ENCODE measurements around the gene SLCO2A1. TPM values are rescaled to one million over a fixed set of nuclear protein-coding genes. Genes with fewer than 3 reads are reported as not detected.

SLCO2A1 gene
- polyA plus RNA-seq, 4 donors = 1.6 to 36.7 (median 4.9) TPM

DNA sequence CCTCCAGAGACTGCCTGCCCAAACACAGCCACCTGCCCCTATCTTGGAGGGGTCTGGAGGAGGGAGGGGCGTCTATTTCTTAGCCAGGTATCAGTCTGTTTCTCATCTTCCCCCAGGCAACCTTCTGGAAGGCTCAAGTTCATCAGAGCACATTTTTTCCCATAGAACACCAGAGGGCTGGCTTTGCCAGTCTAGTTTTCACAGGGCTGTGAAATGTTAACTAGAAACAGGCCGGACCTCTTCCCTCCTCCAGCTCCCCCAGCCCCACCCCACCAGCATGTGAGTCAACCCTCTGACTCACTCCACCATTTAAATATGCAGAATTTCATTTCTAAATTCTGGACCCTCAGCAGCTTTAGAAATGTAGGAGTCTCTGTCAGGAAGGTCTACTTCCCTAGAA lies 66.9 kb downstream of the SLCO2A1 start:
- no peak for FAIRE-seq
- H3K4me3 ChIP-seq (ENCODE audit: low read depth in 1 of 3, low read length in 3 of 3) = no peak overlapping the region
- peak in 1 of 2 donors; percentile 15 for DNase-seq
- H3K9me3 ChIP-seq (ENCODE audit: control insufficient read depth in 2 of 2, insufficient read depth in 1 of 2, low read depth in 1 of 2, low read length in 1 of 2) = no peaks in the 10 kb centered on the region
- no peaks in the 10 kb centered on the region for H3K4me1 ChIP-seq (ENCODE audit: control insufficient read depth in 3 of 3, insufficient read depth in 2 of 3, low read depth in 1 of 3, low read length in 2 of 3)
- no peaks in the 10 kb centered on the region for H3K27me3 ChIP-seq (ENCODE audit: control insufficient read depth in 3 of 3, insufficient read depth in 3 of 3, low read length in 3 of 3)
- no peak overlapping the region for H3K27ac ChIP-seq (ENCODE audit: low read depth in 1 of 3, low read length in 2 of 3)
- WGBS, 3 donors = 22 to 50% (median 25%) methylated on average over 1 to 2 of the region's 2 CpGs
- H3K36me3 ChIP-seq (ENCODE audit: control insufficient read depth in 3 of 3, insufficient read depth in 2 of 3, low read depth in 1 of 3, low read length in 3 of 3) = peaks cover 0 to 3% (median 0%) of the 10 kb centered on the region in 3 donors

DNA sequence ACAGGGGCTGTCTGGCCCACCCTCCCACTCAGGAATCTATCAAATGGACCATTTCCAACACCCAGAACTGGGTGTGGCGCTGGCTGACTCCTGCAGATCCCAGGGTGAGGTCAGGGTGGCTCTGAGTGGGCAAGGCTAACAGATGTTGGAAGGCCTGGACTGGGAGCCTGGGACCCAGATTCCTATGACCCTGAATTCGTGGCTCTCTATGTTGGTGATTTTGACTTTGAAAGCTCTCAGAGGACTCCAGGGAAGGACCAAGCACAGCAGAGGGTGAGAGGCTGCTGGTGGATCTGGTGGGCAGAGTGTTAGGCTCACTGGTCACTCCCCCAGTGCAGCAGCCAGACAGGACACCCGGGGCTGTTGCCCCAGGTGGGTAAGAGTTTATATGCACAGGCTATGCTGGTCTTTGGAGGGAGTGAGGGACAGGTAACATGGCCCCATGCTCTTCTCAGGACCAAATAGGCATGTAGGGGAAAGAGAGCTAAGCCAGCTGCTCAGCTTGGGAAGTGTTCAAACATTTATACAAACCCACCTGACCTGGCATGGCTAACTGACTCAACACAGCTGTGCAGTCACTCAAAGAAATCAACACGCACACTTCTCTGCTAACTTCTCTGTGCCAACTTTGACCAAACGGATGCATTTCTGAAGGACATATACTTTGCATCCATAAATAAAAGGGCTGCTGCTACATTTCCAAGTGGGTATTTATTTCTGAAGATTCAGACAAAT lies 71.5 kb downstream of the SLCO2A1 start:
- no peak overlapping the region for H3K27ac ChIP-seq (ENCODE audit: low read depth in 1 of 3, low read length in 2 of 3)
- H3K4me3 ChIP-seq (ENCODE audit: low read depth in 1 of 3, low read length in 3 of 3) = no peak overlapping the region
- no peaks in the 10 kb centered on the region for H3K27me3 ChIP-seq (ENCODE audit: control insufficient read depth in 3 of 3, insufficient read depth in 3 of 3, low read length in 3 of 3)
- H3K9me3 ChIP-seq (ENCODE audit: control insufficient read depth in 2 of 2, insufficient read depth in 1 of 2, low read depth in 1 of 2, low read length in 1 of 2) = no peaks in the 10 kb centered on the region
- WGBS, 3 donors = 73 to 81% (median 77%) methylated on average over 5 of the region's 5 CpGs
- no peak for DNase-seq
- H3K36me3 ChIP-seq (ENCODE audit: control insufficient read depth in 3 of 3, insufficient read depth in 2 of 3, low read depth in 1 of 3, low read length in 3 of 3) = no peaks in the 10 kb centered on the region
- no peak for FAIRE-seq
- no peaks in the 10 kb centered on the region for H3K4me1 ChIP-seq (ENCODE audit: control insufficient read depth in 3 of 3, insufficient read depth in 2 of 3, low read depth in 1 of 3, low read length in 2 of 3)

DNA sequence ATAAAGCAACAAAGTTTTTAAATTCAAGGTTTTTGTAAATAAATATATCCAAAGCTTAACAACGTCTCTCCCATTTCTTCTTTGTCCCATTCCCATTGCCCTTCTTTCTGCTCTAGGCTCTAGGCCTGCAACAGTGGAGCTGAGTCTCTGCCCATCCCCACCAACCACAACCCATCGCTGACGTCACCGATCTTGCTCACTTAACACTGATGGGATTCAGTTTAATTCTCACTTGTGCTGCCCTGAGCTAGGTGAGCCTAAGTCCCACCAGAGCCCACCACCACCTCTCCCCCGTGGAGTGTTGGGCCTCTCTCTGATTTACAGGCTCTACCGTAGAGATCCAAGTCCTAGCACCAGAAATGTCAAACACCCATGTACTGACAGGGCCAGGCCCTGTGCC lies 72.7 kb downstream of the SLCO2A1 start:
- WGBS, 3 donors = 78 to 87% (median 80%) methylated on average over 6 of the region's 6 CpGs
- Histone ChIP-seq H3K9me3 (ENCODE audit: control insufficient read depth in 2 of 2, insufficient read depth in 1 of 2, low read depth in 1 of 2, low read length in 1 of 2) (peaks cover 0 to 5% of the 10 kb centered on the region in 2 donors), H3K4me3 (ENCODE audit: low read depth in 1 of 3, low read length in 3 of 3) (no peak overlapping the region), H3K4me1 (ENCODE audit: control insufficient read depth in 3 of 3, insufficient read depth in 2 of 3, low read depth in 1 of 3, low read length in 2 of 3) (no peaks in the 10 kb centered on the region), H3K27ac (ENCODE audit: low read depth in 1 of 3, low read length in 2 of 3) (no peak overlapping the region), H3K27me3 (ENCODE audit: control insufficient read depth in 3 of 3, insufficient read depth in 3 of 3, low read length in 3 of 3) (no peaks in the 10 kb centered on the region), H3K36me3 (ENCODE audit: control insufficient read depth in 3 of 3, insufficient read depth in 2 of 3, low read depth in 1 of 3, low read length in 3 of 3) (no peaks in the 10 kb centered on the region)
- FAIRE-seq = no peak
- no peak for DNase-seq

DNA sequence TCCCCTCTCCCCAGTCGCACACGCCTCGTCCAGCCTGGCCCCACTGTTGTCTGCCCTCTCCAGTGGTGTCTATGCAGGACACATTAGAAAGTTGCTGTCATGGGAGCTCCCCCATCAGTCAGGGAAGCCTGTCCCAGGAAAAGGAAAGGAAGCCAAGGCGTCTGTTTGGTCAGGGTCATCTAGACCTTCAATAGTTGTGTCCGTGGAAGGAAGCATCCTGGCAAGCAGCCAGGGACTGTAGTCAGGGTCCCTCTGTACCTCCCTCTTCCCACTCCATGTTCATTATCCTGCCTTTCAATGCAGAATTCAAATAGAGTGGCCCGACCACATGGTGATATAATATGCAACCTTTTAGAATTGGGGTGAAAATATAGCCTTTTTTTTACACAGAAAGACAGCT lies 73.4 kb downstream of the SLCO2A1 start:
- H3K4me3 ChIP-seq (ENCODE audit: low read depth in 1 of 3, low read length in 3 of 3) = no peak overlapping the region
- H3K36me3 ChIP-seq (ENCODE audit: control insufficient read depth in 3 of 3, insufficient read depth in 2 of 3, low read depth in 1 of 3, low read length in 3 of 3) = no peaks in the 10 kb centered on the region
- H3K9me3 ChIP-seq (ENCODE audit: control insufficient read depth in 2 of 2, insufficient read depth in 1 of 2, low read depth in 1 of 2, low read length in 1 of 2) = peaks cover 0 to 8% of the 10 kb centered on the region in 2 donors
- no peak for FAIRE-seq
- WGBS, 3 donors = 68 to 79% (median 78%) methylated on average over 6 of the region's 6 CpGs
- H3K27ac ChIP-seq (ENCODE audit: low read depth in 1 of 3, low read length in 2 of 3) = no peak overlapping the region
- H3K27me3 ChIP-seq (ENCODE audit: control insufficient read depth in 3 of 3, insufficient read depth in 3 of 3, low read length in 3 of 3) = no peaks in the 10 kb centered on the region
- no peak for DNase-seq
- H3K4me1 ChIP-seq (ENCODE audit: control insufficient read depth in 3 of 3, insufficient read depth in 2 of 3, low read depth in 1 of 3, low read length in 2 of 3) = no peaks in the 10 kb centered on the region

DNA sequence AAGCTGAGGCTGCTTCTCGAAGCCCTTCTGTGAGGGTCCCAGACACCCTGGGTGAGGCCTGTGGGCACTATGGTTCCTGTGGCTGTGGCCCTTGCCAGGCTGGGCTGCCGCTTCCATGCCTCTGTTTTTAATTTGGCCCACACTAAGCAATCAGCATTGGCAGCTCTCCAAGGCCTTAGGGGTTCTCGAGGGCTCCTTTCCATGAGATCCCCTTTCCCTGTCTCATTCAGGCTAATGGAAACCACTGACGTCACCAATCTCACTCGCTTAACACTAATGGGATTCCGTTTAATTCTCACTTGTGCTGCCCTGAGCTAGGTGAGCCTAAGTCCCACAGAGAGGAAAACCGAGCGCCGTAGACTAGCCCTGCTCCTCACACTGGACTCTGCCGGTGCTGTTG lies 73.8 kb downstream of the SLCO2A1 start:
- no peak for DNase-seq
- Histone ChIP-seq H3K9me3 (ENCODE audit: control insufficient read depth in 2 of 2, insufficient read depth in 1 of 2, low read depth in 1 of 2, low read length in 1 of 2) (peaks cover 0 to 8% of the 10 kb centered on the region in 2 donors), H3K27ac (ENCODE audit: low read depth in 1 of 3, low read length in 2 of 3) (no peak overlapping the region), H3K4me3 (ENCODE audit: low read depth in 1 of 3, low read length in 3 of 3) (no peak overlapping the region), H3K4me1 (ENCODE audit: control insufficient read depth in 3 of 3, insufficient read depth in 2 of 3, low read depth in 1 of 3, low read length in 2 of 3) (no peaks in the 10 kb centered on the region), H3K36me3 (ENCODE audit: control insufficient read depth in 3 of 3, insufficient read depth in 2 of 3, low read depth in 1 of 3, low read length in 3 of 3) (no peaks in the 10 kb centered on the region), H3K27me3 (ENCODE audit: control insufficient read depth in 3 of 3, insufficient read depth in 3 of 3, low read length in 3 of 3) (no peaks in the 10 kb centered on the region)
- FAIRE-seq = no peak
- WGBS, 3 donors = 73 to 85% (median 79%) methylated on average over 10 of the region's 10 CpGs

DNA sequence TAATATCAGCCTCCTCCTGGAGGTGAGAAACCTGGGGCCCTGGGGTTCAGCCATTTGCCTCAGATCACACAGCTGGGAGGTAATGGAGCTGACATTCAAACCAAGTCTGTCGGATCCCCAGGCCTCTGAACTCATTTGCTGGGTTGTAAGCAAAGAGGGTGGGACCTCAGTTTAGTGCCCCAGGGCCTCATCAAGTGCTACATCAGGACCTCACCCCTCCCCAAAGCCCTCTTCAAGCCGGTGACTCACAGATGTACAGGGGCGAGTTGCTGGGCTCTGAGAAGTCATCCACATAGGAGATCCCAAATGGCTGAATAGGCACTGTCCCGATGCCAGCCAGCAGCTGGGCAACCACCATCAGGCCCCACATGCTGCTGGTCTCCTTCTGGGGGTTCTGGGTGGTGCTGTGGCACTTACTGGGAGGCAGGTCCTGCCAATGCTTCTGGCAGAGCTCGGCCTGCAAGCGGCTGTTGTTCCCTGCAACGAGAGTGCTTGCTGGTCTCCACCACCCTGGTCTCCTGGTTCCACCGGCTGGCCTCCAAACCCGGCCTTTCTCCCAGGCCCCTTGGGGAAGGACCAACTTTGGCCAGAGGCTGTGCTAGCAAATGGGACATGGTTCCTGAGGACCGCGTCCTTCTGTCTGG lies 74.9 kb downstream of the SLCO2A1 start:
- peaks cover 0 to 8% of the 10 kb centered on the region in 2 donors for H3K9me3 ChIP-seq (ENCODE audit: control insufficient read depth in 2 of 2, insufficient read depth in 1 of 2, low read depth in 1 of 2, low read length in 1 of 2)
- 91 to 92% (median 92%) methylated on average over 11 of the region's 11 CpGs for WGBS, 3 donors
- H3K4me1 ChIP-seq (ENCODE audit: control insufficient read depth in 3 of 3, insufficient read depth in 2 of 3, low read depth in 1 of 3, low read length in 2 of 3) = no peaks in the 10 kb centered on the region
- H3K27ac ChIP-seq (ENCODE audit: low read depth in 1 of 3, low read length in 2 of 3) = no peak overlapping the region
- H3K27me3 ChIP-seq (ENCODE audit: control insufficient read depth in 3 of 3, insufficient read depth in 3 of 3, low read length in 3 of 3) = no peaks in the 10 kb centered on the region
- H3K36me3 ChIP-seq (ENCODE audit: control insufficient read depth in 3 of 3, insufficient read depth in 2 of 3, low read depth in 1 of 3, low read length in 3 of 3) = no peaks in the 10 kb centered on the region
- DNase-seq (no peak), FAIRE-seq (no peak)
- H3K4me3 ChIP-seq (ENCODE audit: low read depth in 1 of 3, low read length in 3 of 3) = no peak overlapping the region

DNA sequence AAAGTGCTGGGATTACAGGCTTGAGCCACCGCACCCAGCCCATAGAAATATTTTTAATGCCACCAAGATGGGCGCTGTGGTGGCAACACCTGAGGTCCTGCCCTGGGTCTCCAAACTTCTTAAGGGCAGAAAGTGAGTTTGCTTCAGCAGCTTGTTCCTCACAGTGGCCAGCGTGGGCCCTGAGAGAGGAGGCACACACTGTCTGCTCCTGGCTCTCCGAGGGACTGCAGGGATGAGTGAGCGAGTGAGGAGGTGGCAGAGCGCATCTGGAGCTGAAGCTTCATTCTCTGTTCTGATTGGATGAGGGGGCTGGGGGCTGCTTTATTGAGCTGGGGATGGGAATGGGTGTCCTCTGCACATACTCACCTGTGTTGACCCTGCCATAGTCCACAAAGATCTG lies 76.4 kb downstream of the SLCO2A1 start:
- Histone ChIP-seq H3K36me3 (ENCODE audit: control insufficient read depth in 3 of 3, insufficient read depth in 2 of 3, low read depth in 1 of 3, low read length in 3 of 3) (no peaks in the 10 kb centered on the region), H3K9me3 (ENCODE audit: control insufficient read depth in 2 of 2, insufficient read depth in 1 of 2, low read depth in 1 of 2, low read length in 1 of 2) (peaks cover 0 to 8% of the 10 kb centered on the region in 2 donors), H3K27me3 (ENCODE audit: control insufficient read depth in 3 of 3, insufficient read depth in 3 of 3, low read length in 3 of 3) (no peaks in the 10 kb centered on the region), H3K27ac (ENCODE audit: low read depth in 1 of 3, low read length in 2 of 3) (no peak overlapping the region), H3K4me3 (ENCODE audit: low read depth in 1 of 3, low read length in 3 of 3) (no peak overlapping the region), H3K4me1 (ENCODE audit: control insufficient read depth in 3 of 3, insufficient read depth in 2 of 3, low read depth in 1 of 3, low read length in 2 of 3) (no peaks in the 10 kb centered on the region)
- WGBS, 3 donors = 83 to 95% (median 92%) methylated on average over 6 of the region's 6 CpGs
- DNase-seq (no peak), FAIRE-seq (no peak)

DNA sequence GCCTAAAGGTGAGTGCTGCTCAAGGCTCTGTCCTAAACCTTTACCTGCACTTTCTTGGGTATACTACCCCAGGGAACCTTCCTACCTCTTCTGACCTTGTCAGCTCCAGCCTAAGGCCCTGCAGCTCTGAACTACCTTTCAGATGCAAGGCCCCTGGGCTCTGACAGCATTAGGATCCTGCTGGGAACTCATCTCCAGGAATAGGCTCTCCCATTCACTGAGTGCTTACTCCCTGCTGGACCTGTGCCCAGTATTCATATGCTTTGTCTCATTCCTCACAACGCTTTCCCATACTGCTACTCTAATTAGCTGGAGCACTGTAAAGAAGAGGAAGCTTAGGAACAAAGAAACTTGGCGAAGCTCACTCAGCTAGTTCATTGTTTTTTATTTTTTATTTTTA lies 80.3 kb downstream of the SLCO2A1 start:
- Histone ChIP-seq H3K4me3 (ENCODE audit: low read depth in 1 of 3, low read length in 3 of 3) (no peak overlapping the region), H3K9me3 (ENCODE audit: control insufficient read depth in 2 of 2, insufficient read depth in 1 of 2, low read depth in 1 of 2, low read length in 1 of 2) (peaks cover 0 to 8% of the 10 kb centered on the region in 2 donors), H3K36me3 (ENCODE audit: control insufficient read depth in 3 of 3, insufficient read depth in 2 of 3, low read depth in 1 of 3, low read length in 3 of 3) (no peaks in the 10 kb centered on the region), H3K27ac (ENCODE audit: low read depth in 1 of 3, low read length in 2 of 3) (no peak overlapping the region), H3K4me1 (ENCODE audit: control insufficient read depth in 3 of 3, insufficient read depth in 2 of 3, low read depth in 1 of 3, low read length in 2 of 3) (peaks cover 0 to 6% (median 5%) of the 10 kb centered on the region in 3 donors), H3K27me3 (ENCODE audit: control insufficient read depth in 3 of 3, insufficient read depth in 3 of 3, low read length in 3 of 3) (no peaks in the 10 kb centered on the region)
- no peak for DNase-seq
- no peak for FAIRE-seq
- 36 to 58% (median 54%) methylated on average over 2 of the region's 2 CpGs for WGBS, 3 donors
